GM18511 (cell line): ENCODE data around the gene CDH4.

Experiments
- ATAC-seq: cut with Tn5 transposase; IDR thresholded peaks from one replicate; pipeline ENCODE4 v1.9.1; 2021; ENCODE audit warnings: mild to moderate bottlenecking, moderate library complexity; ENCODE audit not compliant: unreplicated experiment

The CDH4 gene

GRCh38 chr20:61719691-61720347 lies 467.8 kb downstream of the CDH4 start:
- ATAC-seq = no peak

- no peak for ATAC-seq
Observed at GRCh38 chr20:61720348-61720696, 468.3 kb downstream of the CDH4 start.

- no peak for ATAC-seq
Observed at GRCh38 chr20:61722146-61722678, 470.2 kb downstream of the CDH4 start.

GRCh38 chr20:61723529-61724257 lies 471.6 kb downstream of the CDH4 start:
- no peak for ATAC-seq

GRCh38 chr20:61724376-61724775 lies 472.3 kb downstream of the CDH4 start:
- no peak for ATAC-seq

GRCh38 chr20:61725145-61725544 lies 473.1 kb downstream of the CDH4 start:
- ATAC-seq = no peak

GRCh38 chr20:61725966-61726365 lies 473.9 kb downstream of the CDH4 start:
- ATAC-seq = no peak

- no peak for ATAC-seq
Observed at GRCh38 chr20:61726979-61727378, 474.9 kb downstream of the CDH4 start.

GRCh38 chr20:61727761-61728160 lies 475.7 kb downstream of the CDH4 start:
- no peak for ATAC-seq

- ATAC-seq = no peak
Observed at GRCh38 chr20:61728326-61728725, 476.3 kb downstream of the CDH4 start.

- ATAC-seq = no peak
Observed at GRCh38 chr20:61728786-61729770, 477.0 kb downstream of the CDH4 start.

- ATAC-seq = no peak
Observed at GRCh38 chr20:61730631-61731362, 478.7 kb downstream of the CDH4 start.

- ATAC-seq = no peak
Observed at GRCh38 chr20:61731363-61732181, 479.5 kb downstream of the CDH4 start.

GRCh38 chr20:61732511-61733210 lies 480.6 kb downstream of the CDH4 start:
- ATAC-seq = no peak

GRCh38 chr20:61733216-61733615 lies 481.2 kb downstream of the CDH4 start:
- ATAC-seq = no peak

GRCh38 chr20:61733891-61734732 lies 482.1 kb downstream of the CDH4 start:
- ATAC-seq = no peak

GRCh38 chr20:61734733-61735502 lies 482.9 kb downstream of the CDH4 start:
- ATAC-seq = no peak

GRCh38 chr20:61735503-61735785 lies 483.4 kb downstream of the CDH4 start:
- no peak for ATAC-seq
